Neural progenitor cell (in vitro differentiated cells): ENCODE data around the gene TWIST2. TPM values are rescaled to one million over a fixed set of nuclear protein-coding genes. Genes with fewer than 3 reads are reported as not detected.

Experiments
- DNase-seq: peaks from one replicate; pipeline ENCODE4 v3.0.0-alpha.2; 2016; ENCODE audit warnings: low spot score
- H2AFZ ChIP-seq: fragments of 200-600 bp; sonication (generic); replicated peaks from 2 replicates; pipeline ENCODE4 v1.6.1; 2016; ENCODE audit warnings: antibody characterized with exemption
- H3F3A ChIP-seq: fragments of 200-600 bp; sonication (generic); 2 replicates; pipeline ENCODE4 v1.6.1; 2016; ENCODE audit warnings: antibody characterized with exemption, low read depth
- H3K27ac ChIP-seq: fragments of 200-600 bp; sonication (generic); 2 replicates; pipeline ENCODE4 v1.5.1; 2016; ENCODE audit warnings: mild to moderate bottlenecking
- H3K27me3 ChIP-seq: fragments of 200-600 bp; sonication (generic); 2 replicates; pipeline ENCODE4 v1.6.1; 2016; ENCODE audit warnings: mild to moderate bottlenecking, moderate library complexity
- H3K36me3 ChIP-seq: fragments of 200-600 bp; sonication (generic); 2 replicates; pipeline ENCODE4 v1.5.1; 2016
- H3K4me1 ChIP-seq: fragments of 200-600 bp; sonication (generic); 2 replicates; pipeline ENCODE4 v1.6.1; 2016; ENCODE audit warnings: mixed run types
- H3K4me2 ChIP-seq: fragments of 200-600 bp; sonication (generic); 2 replicates; pipeline ENCODE4 v1.6.1; 2016
- H3K4me3 ChIP-seq: fragments of 200-600 bp; sonication (generic); 2 replicates; pipeline ENCODE4 v1.5.1; 2016
- H3K79me2 ChIP-seq: fragments of 200-600 bp; sonication (generic); 2 replicates; pipeline ENCODE4 v1.6.1; 2016; ENCODE audit warnings: low read depth
- H3K9ac ChIP-seq: fragments of 200-600 bp; sonication (generic); 2 replicates; pipeline ENCODE4 v1.6.1; 2016
- H3K9me3 ChIP-seq: fragments of 200-600 bp; sonication (generic); 2 replicates; pipeline ENCODE4 v1.5.1; 2016; ENCODE audit warnings: low read depth
- H4K20me1 ChIP-seq: fragments of 200-600 bp; sonication (generic); 2 replicates; pipeline ENCODE4 v1.6.1; 2016; ENCODE audit warnings: low read depth
- H3K27ac Mint-ChIP-seq: 3 replicates; pipeline ENCODE4 v1.8.0; 2021; ENCODE audit warnings: mixed read lengths
- H3K27me3 Mint-ChIP-seq: 2 replicates; pipeline ENCODE4 v1.8.0; 2022; ENCODE audit warnings: low read depth, mild to moderate bottlenecking, inconsistent platforms, moderate library complexity, mixed read lengths; ENCODE audit not compliant: insufficient read depth
- H3K36me3 Mint-ChIP-seq: 3 replicates; pipeline ENCODE4 v1.8.0; 2021; ENCODE audit warnings: mixed read lengths
- H3K4me1 Mint-ChIP-seq: 3 replicates; pipeline ENCODE4 v1.8.0; 2021; ENCODE audit warnings: mixed read lengths
- H3K4me3 Mint-ChIP-seq: 3 replicates; pipeline ENCODE4 v1.8.0; 2021; ENCODE audit warnings: mild to moderate bottlenecking, moderate library complexity, mixed read lengths
- H3K9me3 Mint-ChIP-seq: 3 replicates; pipeline ENCODE4 v1.8.0; 2020; ENCODE audit warnings: mixed read lengths
- EZH2 ChIP-seq: fragments of 200-600 bp; sonication (generic); IDR thresholded peaks from 2 replicates; pipeline ENCODE4 v1.6.1; 2017; ENCODE audit warnings: antibody characterized with exemption, mild to moderate bottlenecking, moderate library complexity
- EZH2phosphoT487 ChIP-seq: fragments of 200-600 bp; sonication (generic); IDR thresholded peaks from 2 replicates; pipeline ENCODE4 v1.6.1; 2017; ENCODE audit warnings: antibody characterized with exemption
- total RNA-seq: library from RNA; depleted of rRNA; stranded (reverse); fragments of >200 nt; gene quantifications from 2 replicates; pipeline ENCODE4 v1.2.3, GENCODE V29; 2015; ENCODE audit warnings: low replicate concordance
- TF ChIP-seq, protein P1 (sequence below): fragments of 200-600 bp; sonication (generic); IDR thresholded peaks from 2 replicates; pipeline ENCODE4 v1.5.1; 2017; ENCODE audit warnings: antibody characterized with exemption, mild to moderate bottlenecking

TWIST2 gene
- total RNA-seq, 1 donor from 2014 or later: 0.51 TPM

DNA sequence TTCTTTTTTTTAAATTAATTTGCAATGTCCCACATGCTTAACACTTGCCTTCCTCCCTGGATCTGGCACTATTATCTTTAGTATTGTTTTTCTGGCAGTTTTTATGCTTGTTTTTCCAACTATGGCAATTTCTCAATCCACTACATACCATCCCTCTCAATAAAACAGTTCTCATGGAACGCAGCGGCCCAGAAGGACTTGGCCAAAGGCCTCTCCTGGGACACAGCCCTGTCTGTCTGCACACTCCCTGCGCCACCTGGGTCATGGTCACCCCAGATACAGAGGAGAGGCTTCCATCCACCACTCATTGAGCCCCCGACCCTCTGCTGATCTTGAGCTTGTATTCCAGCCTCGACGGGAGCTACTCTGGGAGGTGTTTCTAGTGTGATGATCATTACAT lies 91.2 kb downstream of the TWIST2 start:
- H3K27me3 ChIP-seq: peaks cover 9% of the 10 kb centered on the region
- no peak overlapping the region for H3K4me3 Mint-ChIP-seq
- H3K27ac Mint-ChIP-seq: no peak overlapping the region
- no peak overlapping the region for H3K4me2 ChIP-seq
- no peak for DNase-seq
- H3K79me2 ChIP-seq: no peaks in the 10 kb centered on the region
- no peak overlapping the region for H2AFZ ChIP-seq
- no peaks in the 10 kb centered on the region for H3K9me3 ChIP-seq
- no peak for TF ChIP-seq EZH2
- TF ChIP-seq, protein P1, sequence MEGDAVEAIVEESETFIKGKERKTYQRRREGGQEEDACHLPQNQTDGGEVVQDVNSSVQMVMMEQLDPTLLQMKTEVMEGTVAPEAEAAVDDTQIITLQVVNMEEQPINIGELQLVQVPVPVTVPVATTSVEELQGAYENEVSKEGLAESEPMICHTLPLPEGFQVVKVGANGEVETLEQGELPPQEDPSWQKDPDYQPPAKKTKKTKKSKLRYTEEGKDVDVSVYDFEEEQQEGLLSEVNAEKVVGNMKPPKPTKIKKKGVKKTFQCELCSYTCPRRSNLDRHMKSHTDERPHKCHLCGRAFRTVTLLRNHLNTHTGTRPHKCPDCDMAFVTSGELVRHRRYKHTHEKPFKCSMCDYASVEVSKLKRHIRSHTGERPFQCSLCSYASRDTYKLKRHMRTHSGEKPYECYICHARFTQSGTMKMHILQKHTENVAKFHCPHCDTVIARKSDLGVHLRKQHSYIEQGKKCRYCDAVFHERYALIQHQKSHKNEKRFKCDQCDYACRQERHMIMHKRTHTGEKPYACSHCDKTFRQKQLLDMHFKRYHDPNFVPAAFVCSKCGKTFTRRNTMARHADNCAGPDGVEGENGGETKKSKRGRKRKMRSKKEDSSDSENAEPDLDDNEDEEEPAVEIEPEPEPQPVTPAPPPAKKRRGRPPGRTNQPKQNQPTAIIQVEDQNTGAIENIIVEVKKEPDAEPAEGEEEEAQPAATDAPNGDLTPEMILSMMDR: no peak
- no peak for TF ChIP-seq EZH2phosphoT487
- H3K4me1 Mint-ChIP-seq: no peaks in the 10 kb centered on the region
- H3K27me3 Mint-ChIP-seq: peaks cover 6% of the 10 kb centered on the region
- H3K9me3 Mint-ChIP-seq: peaks cover 6% of the 10 kb centered on the region
- no peaks in the 10 kb centered on the region for H3K36me3 ChIP-seq
- H4K20me1 ChIP-seq: no peaks in the 10 kb centered on the region
- H3K36me3 Mint-ChIP-seq: no peaks in the 10 kb centered on the region
- H3K4me3 ChIP-seq: no peak overlapping the region
- H3F3A ChIP-seq: no peaks in the 10 kb centered on the region
- no peak overlapping the region for H3K27ac ChIP-seq
- H3K4me1 ChIP-seq: no peaks in the 10 kb centered on the region
- no peak overlapping the region for H3K9ac ChIP-seq

DNA sequence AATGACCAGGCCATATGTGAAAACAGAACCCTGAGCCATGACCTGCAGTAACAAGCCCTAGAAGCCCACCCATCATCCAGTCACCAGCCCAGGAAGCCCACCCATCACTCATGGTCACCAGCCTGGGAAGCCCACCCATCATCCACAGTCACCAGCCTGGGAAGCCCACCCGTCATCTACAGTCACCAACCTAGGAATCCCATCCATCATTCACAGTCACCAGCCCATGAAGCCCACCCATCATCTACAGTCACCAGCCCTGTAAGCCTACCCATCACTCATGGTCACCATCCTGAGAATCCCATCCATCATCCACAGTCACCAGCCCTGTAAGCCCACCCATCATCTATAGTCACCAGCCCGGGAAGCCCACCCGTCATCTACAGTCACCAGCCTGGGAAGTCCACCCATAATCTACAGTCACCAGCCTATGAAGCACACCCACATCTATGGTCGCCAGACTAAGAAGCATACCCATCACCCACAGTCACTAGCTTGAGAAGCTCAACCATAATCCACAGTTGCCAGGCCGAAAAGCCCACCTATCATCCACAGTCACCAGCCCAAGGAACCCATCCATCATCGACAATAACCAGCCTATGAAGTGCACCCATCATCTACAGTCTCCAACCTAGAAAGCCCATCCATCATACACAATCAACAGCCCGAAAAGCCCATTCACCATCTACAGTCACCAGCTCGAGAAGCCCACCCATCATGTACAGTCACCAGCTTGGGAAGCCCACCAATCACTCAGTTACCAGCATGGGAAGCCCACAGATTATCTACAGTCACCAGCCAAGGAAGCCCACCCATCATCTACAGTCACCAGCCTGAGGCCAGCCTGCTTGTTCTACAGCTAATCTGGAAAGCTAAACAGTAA lies 91.9 kb downstream of the TWIST2 start:
- no peak overlapping the region for H3K4me3 Mint-ChIP-seq
- no peak for DNase-seq

GRCh38 chr2:238940806-238941205 lies 92.9 kb downstream of the TWIST2 start:
- Mint-ChIP-seq H3K9me3 (no peaks in the 10 kb centered on the region), H3K27ac (no peak overlapping the region), H3K36me3 (no peaks in the 10 kb centered on the region), H3K4me3 (no peak overlapping the region), H3K4me1 (no peaks in the 10 kb centered on the region), H3K27me3 (peaks cover 6% of the 10 kb centered on the region)
- H3K4me3 ChIP-seq: no peak overlapping the region
- TF ChIP-seq EZH2 (no peak), EZH2phosphoT487 (no peak)
- TF ChIP-seq, protein P1: no peak
- no peaks in the 10 kb centered on the region for H3K36me3 ChIP-seq
- H3K4me1 ChIP-seq: no peaks in the 10 kb centered on the region
- no peak overlapping the region for H3K4me2 ChIP-seq
- no peaks in the 10 kb centered on the region for H3K79me2 ChIP-seq
- no peaks in the 10 kb centered on the region for H3K9me3 ChIP-seq
- no peaks in the 10 kb centered on the region for H4K20me1 ChIP-seq
- H3K27me3 ChIP-seq: no peaks in the 10 kb centered on the region
- no peaks in the 10 kb centered on the region for H3F3A ChIP-seq
- no peak overlapping the region for H3K9ac ChIP-seq
- H2AFZ ChIP-seq: no peak overlapping the region
- no peak overlapping the region for H3K27ac ChIP-seq
- no peak for DNase-seq

More for the DNA sequence above, 91.9 kb downstream of the TWIST2 start:
- peaks cover 6% of the 10 kb centered on the region for H3K27me3 Mint-ChIP-seq
- Histone ChIP-seq H3K79me2 (no peaks in the 10 kb centered on the region), H3K4me2 (no peak overlapping the region), H3K27ac (no peak overlapping the region), H4K20me1 (no peaks in the 10 kb centered on the region), H3K4me3 (no peak overlapping the region), H3K27me3 (peaks cover 2% of the 10 kb centered on the region), H3K9ac (no peak overlapping the region), H3K4me1 (no peaks in the 10 kb centered on the region), H3F3A (no peaks in the 10 kb centered on the region), H2AFZ (no peak overlapping the region), H3K36me3 (no peaks in the 10 kb centered on the region), H3K9me3 (no peaks in the 10 kb centered on the region)
- no peaks in the 10 kb centered on the region for H3K36me3 Mint-ChIP-seq
- no peaks in the 10 kb centered on the region for H3K4me1 Mint-ChIP-seq
- H3K27ac Mint-ChIP-seq: no peak overlapping the region
- TF ChIP-seq EZH2phosphoT487: no peak
- H3K9me3 Mint-ChIP-seq: peaks cover 3% of the 10 kb centered on the region

- no peaks in the 10 kb centered on the region for H3K27me3 ChIP-seq
- H3K36me3 ChIP-seq: no peaks in the 10 kb centered on the region
- no peaks in the 10 kb centered on the region for H3K9me3 ChIP-seq
- no peak for TF ChIP-seq EZH2phosphoT487
- TF ChIP-seq EZH2: no peak
- TF ChIP-seq, protein P1: no peak
- no peaks in the 10 kb centered on the region for H3K4me1 ChIP-seq
- no peak overlapping the region for H2AFZ ChIP-seq
- DNase-seq: no peak
- H3K27ac ChIP-seq: no peak overlapping the region
- no peak overlapping the region for H3K4me2 ChIP-seq
- H3K79me2 ChIP-seq: no peaks in the 10 kb centered on the region
- H3K36me3 Mint-ChIP-seq: no peaks in the 10 kb centered on the region
- no peak overlapping the region for H3K4me3 ChIP-seq
- H3K9ac ChIP-seq: no peak overlapping the region
- H3F3A ChIP-seq: no peaks in the 10 kb centered on the region
- H3K27me3 Mint-ChIP-seq: peaks cover 6% of the 10 kb centered on the region
- H3K4me1 Mint-ChIP-seq: peaks cover 2% of the 10 kb centered on the region
- H3K4me3 Mint-ChIP-seq: no peak overlapping the region
- H3K9me3 Mint-ChIP-seq: no peaks in the 10 kb centered on the region
- no peaks in the 10 kb centered on the region for H4K20me1 ChIP-seq
- no peak overlapping the region for H3K27ac Mint-ChIP-seq
Observed at GRCh38 chr2:238941262-238941792, 93.4 kb downstream of the TWIST2 start.
